GM18526 (cell line): ENCODE data around the gene GPT2.

Experiments used
- POLR2A ChIP-seq: IDR thresholded peaks from 3 replicates; pipeline ENCODE4 v1.6.1; 2011; ENCODE audit not compliant: insufficient read length; ENCODE audit errors: extremely low read depth

Gene GPT2

GRCh38 chr16:46903255-46903905, 19.2 kb downstream of the GPT2 start:
- no peak for TF ChIP-seq POLR2A

- no peak for TF ChIP-seq POLR2A
Measured at GRCh38 chr16:46904471-46904870, 20.3 kb downstream of the GPT2 start.

- no peak for TF ChIP-seq POLR2A
Measured at GRCh38 chr16:46906360-46907060, 22.3 kb downstream of the GPT2 start.

GRCh38 chr16:46907061-46907774, 23.1 kb downstream of the GPT2 start:
- TF ChIP-seq POLR2A: no peak

GRCh38 chr16:46908540-46909372, 24.6 kb downstream of the GPT2 start:
- TF ChIP-seq POLR2A: no peak

DNA sequence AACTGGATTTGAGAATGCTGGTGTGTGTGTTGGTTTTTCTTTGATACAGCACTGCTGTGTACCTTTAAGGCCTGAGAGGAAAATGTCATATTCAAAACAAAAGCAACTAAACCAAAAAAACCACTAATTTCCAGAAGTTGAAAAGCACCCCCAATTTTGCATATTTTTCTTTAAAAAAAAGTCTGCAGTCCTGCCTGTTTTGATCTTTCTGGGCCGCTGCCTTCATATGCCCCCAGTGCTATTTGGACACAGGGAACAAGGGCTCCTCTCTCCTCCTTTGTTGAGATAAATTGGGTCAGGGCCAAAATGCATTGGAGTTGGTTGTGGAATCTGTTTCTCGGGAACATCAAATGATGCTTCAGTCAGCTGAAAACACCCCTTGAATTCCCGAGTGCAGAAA, 26.9 kb downstream of the GPT2 start:
- TF ChIP-seq POLR2A: no peak

- no peak for TF ChIP-seq POLR2A
Measured at GRCh38 chr16:46911650-46912049, 27.5 kb downstream of the GPT2 start.

DNA sequence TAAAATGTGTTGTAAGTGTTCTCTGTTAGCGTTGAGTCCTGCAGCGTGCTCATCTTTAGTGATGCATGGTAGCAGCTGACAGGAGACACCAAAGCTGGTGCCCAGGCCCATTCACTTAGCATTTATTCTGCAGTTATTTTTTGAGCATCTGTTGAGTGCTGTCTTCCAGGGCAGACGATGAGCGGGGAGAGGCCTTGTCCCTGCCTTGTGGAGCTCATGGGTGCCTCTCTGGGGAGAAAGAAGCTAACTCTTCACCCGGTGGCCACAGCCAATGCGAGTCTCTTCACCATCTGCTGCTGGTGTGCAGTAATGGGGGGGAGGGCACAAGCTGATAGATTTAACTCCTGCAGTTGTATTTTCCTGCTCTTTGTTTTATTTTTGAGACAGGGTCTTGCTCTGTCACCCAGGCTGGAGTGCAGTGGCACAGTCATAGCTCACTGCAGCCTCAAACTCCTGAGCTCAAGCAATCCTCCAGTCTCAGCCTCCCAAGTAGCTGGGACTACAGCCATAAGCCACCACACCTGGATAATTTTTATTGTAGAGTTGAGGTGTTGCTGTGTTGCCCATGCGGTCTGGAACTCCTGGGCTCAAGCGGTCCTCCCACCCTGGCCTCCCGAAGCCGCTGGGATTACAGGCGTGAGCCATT, 30.5 kb downstream of the GPT2 start:
- no peak for TF ChIP-seq POLR2A

- TF ChIP-seq POLR2A: no peak
Measured at GRCh38 chr16:46915483-46916025, 31.4 kb downstream of the GPT2 start.

DNA sequence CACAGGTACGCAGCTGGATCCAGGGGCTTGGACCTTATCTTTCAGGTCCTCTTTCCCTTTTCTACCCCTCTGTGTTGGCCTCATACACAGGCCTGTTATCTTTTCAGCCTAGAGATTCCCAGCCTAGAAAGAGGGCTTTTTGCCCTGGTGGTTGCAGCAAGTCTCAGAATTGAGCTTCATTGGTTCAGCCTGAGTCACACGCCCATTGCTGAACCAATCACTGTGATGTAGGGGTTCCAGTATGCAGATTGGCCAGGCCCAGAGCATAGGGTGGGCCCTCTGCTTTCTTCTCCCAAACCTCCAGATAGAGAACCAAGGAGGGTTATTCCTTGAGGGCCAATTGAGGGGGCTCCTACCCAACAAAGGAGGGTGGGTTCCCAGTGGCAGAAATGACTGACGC, 32.8 kb downstream of the GPT2 start:
- TF ChIP-seq POLR2A: no peak

DNA sequence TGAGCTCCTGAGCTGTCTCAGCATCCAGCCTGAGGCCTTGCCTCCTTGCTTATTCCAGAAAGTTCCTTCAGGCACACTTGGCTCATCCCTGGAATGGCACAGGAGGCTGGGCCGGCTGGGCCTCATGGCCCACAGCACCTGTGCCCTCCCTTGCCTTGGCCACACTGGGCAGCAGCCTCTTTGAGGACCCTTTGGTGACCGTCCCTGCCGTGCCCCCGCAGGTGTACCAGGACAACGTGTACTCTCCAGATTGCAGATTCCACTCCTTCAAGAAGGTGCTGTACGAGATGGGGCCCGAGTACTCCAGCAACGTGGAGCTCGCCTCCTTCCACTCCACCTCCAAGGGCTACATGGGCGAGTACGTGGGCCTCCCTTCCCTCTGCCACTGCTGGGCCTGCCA, 34.2 kb downstream of the GPT2 start:
- TF ChIP-seq POLR2A: no peak

DNA sequence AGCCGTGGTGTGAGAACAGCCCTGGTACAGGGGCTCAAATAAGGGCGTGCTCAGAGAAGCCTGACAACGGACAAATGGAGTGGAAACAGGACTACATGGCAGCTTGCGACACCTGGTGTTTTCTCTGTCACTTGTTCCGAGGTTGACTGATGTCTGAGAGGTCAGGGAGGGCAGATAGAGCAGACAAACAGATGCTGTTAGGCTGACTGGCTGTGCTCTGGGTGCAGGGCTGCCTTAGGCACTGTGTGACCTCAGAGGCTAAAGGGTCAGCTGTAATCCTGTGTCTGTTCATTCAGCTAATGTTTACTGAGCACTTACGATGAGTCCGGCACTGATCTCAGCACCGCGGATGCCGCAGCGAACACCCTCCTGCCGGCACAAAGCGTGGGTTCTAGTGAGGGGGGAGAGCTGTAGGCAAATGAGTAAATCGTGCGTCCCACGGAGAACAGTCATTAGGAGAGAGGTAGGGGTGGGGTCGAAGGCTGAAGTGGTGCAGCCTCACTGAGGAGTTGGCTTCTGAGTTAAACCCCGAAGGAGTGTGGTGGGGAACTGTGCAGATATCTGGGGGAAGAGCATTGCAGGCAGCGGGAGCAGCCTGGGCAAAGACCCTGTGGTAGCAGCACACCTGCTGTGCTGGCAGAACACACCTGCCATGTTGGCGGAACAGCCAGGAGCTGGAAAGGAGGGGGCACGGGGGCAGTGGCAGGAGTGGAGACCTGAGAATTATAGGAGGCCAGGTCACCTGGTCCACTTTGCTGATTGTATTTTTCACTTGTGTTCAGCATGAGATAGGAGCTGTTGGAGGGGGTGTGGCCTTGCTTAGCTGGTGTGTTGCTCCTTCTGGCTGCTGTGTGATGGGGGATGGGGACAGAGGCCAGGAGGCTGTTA, 35.0 kb downstream of the GPT2 start:
- TF ChIP-seq POLR2A: no peak

DNA sequence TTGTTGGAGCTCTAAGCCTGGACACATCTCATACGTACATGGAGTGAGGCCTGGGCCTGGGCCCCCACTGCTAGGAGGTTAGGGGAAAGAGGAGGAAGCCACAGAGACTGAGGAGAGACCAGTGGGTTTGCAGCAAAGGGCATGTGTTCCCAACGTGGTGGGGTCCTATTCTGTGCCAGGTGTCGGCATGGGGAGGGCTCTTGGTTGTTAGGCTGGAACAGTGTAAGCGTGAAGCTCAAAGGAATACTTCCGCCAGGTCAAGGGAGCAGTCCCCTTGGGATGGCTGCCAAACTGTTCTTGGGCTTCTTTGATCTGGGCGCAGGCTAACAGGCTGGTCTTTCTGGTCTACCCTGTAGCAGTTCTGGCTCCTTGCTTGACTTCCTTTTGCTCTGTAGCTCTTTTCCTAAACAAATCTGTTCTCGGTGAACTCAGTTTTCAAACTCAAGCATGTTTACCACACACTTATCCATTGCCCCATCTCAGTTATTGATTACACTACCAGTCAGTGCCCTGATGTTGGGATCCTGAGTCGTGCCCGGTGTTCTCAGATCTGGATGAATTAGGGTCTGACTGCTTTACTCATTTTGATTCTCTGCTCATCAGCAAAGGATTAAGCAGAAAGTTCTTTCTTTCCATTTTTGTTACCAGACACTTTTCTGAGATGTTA, 36.4 kb downstream of the GPT2 start:
- TF ChIP-seq POLR2A: no peak
